Smooth muscle cell (in vitro differentiated cells): ENCODE measurements around the gene CLPTM1. TPM values are rescaled to one million over a fixed set of nuclear protein-coding genes. Genes with fewer than 3 reads are reported as not detected.

Experiments
- DNase-seq: peaks from one replicate; lab custom pipeline; 2025; ENCODE audit not compliant: unreplicated experiment; lab: John Stamatoyannopoulos, UW
- H2AFZ ChIP-seq: fragments of 200-600 bp; sonication (generic); 2 replicates; pipeline ENCODE4 v1.6.0; 2016; ENCODE audit warnings: antibody characterized with exemption, low read depth, mild to moderate bottlenecking
- H3F3A ChIP-seq: fragments of 200-600 bp; sonication (generic); 2 replicates; pipeline ENCODE4 v1.6.0; 2017; ENCODE audit warnings: antibody characterized with exemption, low read depth
- H3K27ac ChIP-seq: fragments of 200-600 bp; sonication (generic); 2 replicates; pipeline ENCODE4 v1.5.1; 2016; ENCODE audit warnings: low read depth, mild to moderate bottlenecking
- H3K27me3 ChIP-seq: fragments of 200-600 bp; sonication (generic); 2 replicates; pipeline ENCODE4 v1.6.1; 2016; ENCODE audit warnings: low read depth, mild to moderate bottlenecking
- H3K36me3 ChIP-seq: fragments of 200-600 bp; sonication (generic); 2 replicates; pipeline ENCODE4 v1.5.1; 2016; ENCODE audit warnings: low read depth
- H3K4me1 ChIP-seq: fragments of 200-600 bp; sonication (generic); 2 replicates; pipeline ENCODE4 v1.5.1; 2016; ENCODE audit warnings: low read depth
- H3K4me2 ChIP-seq: fragments of 200-600 bp; sonication (generic); 2 replicates; pipeline ENCODE4 v1.6.0; 2016; ENCODE audit warnings: mild to moderate bottlenecking
- H3K4me3 ChIP-seq: fragments of 200-600 bp; sonication (generic); 2 replicates; pipeline ENCODE4 v1.5.1; 2016; ENCODE audit warnings: mild to moderate bottlenecking
- H3K79me2 ChIP-seq: fragments of 200-600 bp; sonication (generic); 2 replicates; pipeline ENCODE4 v1.6.0; 2016; ENCODE audit warnings: low read depth, mild to moderate bottlenecking
- H3K9ac ChIP-seq: fragments of 200-600 bp; sonication (generic); 2 replicates; pipeline ENCODE4 v1.6.0; 2016; ENCODE audit warnings: low read depth
- H3K9me3 ChIP-seq: fragments of 200-600 bp; sonication (generic); replicated peaks from 2 replicates; pipeline ENCODE4 v1.5.1; 2016; ENCODE audit warnings: low read depth
- H4K20me1 ChIP-seq: fragments of 200-600 bp; sonication (generic); 2 replicates; pipeline ENCODE4 v1.6.0; 2016; ENCODE audit warnings: low read depth
- WGBS: methylation state at CpG from one replicate; pipeline ENCODE4 v1.1.7; 2016; ENCODE audit warnings: low lambda C conversion rate; 5-methylcytosine and 5-hydroxymethylcytosine counted together
- polyA plus RNA-seq: library from polyadenylated mRNA; unstranded; fragments of >200 nt; fragmentation: Nextera tagmentation; extraction: Ambion mirVana; gene quantifications from 2 replicates; pipeline ENCODE4 v1.2.1, GENCODE V29; 2016
- total RNA-seq: library from RNA; depleted of rRNA; stranded (reverse); fragments of >200 nt; gene quantifications from 2 replicates; pipeline ENCODE4 v1.2.3, GENCODE V29; 2014
- TF ChIP-seq, protein P1 (sequence below): fragments of 200-600 bp; sonication (generic); IDR thresholded peaks from 2 replicates; pipeline ENCODE4 v1.5.1; 2017; ENCODE audit warnings: borderline replicate concordance, mild to moderate bottlenecking, antibody characterized with exemption; ENCODE audit not compliant: insufficient read depth, poor library complexity, severe bottlenecking

The CLPTM1 gene
- total and polyA plus RNA-seq, 2 experiments from 2014 or later, result 41.9 to 62.1 TPM

DNA sequence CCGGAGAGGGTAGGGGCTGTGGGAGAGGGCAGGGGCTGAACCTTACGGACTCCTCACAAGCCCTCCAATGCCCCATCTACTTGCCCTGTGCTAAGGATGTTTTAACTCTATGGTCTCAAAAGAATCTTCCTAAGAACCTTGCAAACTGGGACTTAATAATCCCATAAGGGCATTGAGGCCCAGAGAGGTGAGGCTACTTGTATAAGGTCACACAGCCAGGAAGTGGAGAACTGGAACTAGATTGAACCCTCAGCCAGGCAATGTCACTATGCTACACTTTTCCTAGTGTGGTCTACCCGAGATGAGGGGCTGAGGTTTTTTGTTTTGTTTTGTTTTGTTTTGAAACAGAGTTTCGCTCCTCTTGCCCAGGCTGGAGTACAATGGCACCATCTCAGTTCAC lies 23.6 kb upstream of the CLPTM1 start:
- DNase-seq, result no peak
- TF ChIP-seq, protein P1, sequence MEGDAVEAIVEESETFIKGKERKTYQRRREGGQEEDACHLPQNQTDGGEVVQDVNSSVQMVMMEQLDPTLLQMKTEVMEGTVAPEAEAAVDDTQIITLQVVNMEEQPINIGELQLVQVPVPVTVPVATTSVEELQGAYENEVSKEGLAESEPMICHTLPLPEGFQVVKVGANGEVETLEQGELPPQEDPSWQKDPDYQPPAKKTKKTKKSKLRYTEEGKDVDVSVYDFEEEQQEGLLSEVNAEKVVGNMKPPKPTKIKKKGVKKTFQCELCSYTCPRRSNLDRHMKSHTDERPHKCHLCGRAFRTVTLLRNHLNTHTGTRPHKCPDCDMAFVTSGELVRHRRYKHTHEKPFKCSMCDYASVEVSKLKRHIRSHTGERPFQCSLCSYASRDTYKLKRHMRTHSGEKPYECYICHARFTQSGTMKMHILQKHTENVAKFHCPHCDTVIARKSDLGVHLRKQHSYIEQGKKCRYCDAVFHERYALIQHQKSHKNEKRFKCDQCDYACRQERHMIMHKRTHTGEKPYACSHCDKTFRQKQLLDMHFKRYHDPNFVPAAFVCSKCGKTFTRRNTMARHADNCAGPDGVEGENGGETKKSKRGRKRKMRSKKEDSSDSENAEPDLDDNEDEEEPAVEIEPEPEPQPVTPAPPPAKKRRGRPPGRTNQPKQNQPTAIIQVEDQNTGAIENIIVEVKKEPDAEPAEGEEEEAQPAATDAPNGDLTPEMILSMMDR, result no peak
- Histone ChIP-seq H3K79me2 (no peaks in the 10 kb centered on the region), H3K36me3 (no peaks in the 10 kb centered on the region), H3K9ac (no peak overlapping the region), H2AFZ (no peak overlapping the region), H3F3A (no peaks in the 10 kb centered on the region), H3K4me2 (no peak overlapping the region), H3K4me1 (no peaks in the 10 kb centered on the region), H4K20me1 (no peaks in the 10 kb centered on the region), H3K9me3 (no peaks in the 10 kb centered on the region), H3K27ac (no peak overlapping the region), H3K27me3 (no peaks in the 10 kb centered on the region), H3K4me3 (no peak overlapping the region)
- WGBS, result 86% methylated on average over 4 of the region's 4 CpGs

DNA sequence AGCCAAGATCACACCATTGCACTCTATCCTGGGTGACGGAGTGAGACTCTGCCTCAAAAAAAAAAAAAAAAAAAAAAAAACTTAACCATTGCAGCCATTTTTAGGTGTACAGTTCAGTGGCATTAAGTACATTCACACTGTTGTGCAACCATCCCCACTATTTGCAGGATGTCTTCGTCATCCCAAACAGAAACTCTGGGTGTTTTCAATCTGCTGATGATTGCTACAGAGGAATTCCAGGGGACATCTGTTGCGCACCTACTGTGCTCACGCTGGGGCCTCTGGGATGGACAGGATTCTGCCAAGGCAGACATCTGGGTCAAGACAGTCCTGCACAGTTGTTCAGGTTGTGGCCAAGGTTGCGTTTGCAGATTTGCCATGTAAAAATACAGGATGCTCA lies 15.5 kb upstream of the CLPTM1 start:
- H3K4me2 ChIP-seq, result no peak overlapping the region
- no peak overlapping the region for H3K27ac ChIP-seq
- TF ChIP-seq, protein P1, result no peak
- 72% methylated on average over 5 of the region's 5 CpGs for WGBS
- no peak overlapping the region for H2AFZ ChIP-seq
- no peak overlapping the region for H3K9ac ChIP-seq
- H4K20me1 ChIP-seq, result no peaks in the 10 kb centered on the region
- H3K27me3 ChIP-seq, result no peaks in the 10 kb centered on the region
- no peak for DNase-seq
- H3K36me3 ChIP-seq, result no peaks in the 10 kb centered on the region
- H3F3A ChIP-seq, result no peaks in the 10 kb centered on the region
- H3K4me3 ChIP-seq, result no peak overlapping the region
- no peaks in the 10 kb centered on the region for H3K79me2 ChIP-seq
- H3K9me3 ChIP-seq, result no peaks in the 10 kb centered on the region
- H3K4me1 ChIP-seq, result no peaks in the 10 kb centered on the region

DNA sequence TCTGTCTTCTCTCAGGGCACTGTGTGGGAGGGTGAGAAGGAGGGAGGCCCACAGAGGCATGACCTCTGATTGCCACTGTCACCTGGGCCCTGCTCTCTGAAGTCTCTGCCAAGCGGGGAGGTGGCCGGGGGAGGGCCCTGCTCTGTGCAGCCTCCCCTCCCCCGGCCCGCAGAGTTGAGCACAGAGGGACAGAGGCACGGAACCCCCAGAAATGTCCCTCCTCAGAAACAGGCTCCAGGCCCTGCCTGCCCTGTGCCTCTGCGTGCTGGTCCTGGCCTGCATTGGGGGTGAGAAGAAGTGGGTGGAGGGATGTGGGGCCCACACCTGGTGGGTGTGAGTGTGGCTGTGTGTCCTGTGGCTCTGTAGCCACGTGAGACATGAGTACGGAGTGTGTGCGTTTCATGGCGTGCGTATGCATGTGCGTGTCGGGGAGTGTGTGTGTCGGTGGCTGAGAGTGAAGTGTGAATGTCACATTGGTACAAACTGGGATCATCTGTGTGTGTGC lies 13.1 kb upstream of the CLPTM1 start, which contains the start of gene APOC4:
Gene APOC4 (plus strand): TSS at position 171 of the 505 bp plus-strand sequence. CDS start 41 bp downstream, at position 212.
- Histone ChIP-seq H4K20me1 (no peaks in the 10 kb centered on the region), H2AFZ (no peak within 1 kb of the TSS), H3K4me2 (no peak within 1 kb of the TSS), H3K9me3 (no peaks in the 10 kb centered on the region), H3F3A (no peaks in the 10 kb centered on the region), H3K4me1 (no peaks in the 10 kb centered on the region), H3K27ac (no peak within 1 kb of the TSS), H3K27me3 (no peaks in the 10 kb centered on the region), H3K36me3 (no peaks in the 10 kb centered on the region), H3K9ac (no peak within 1 kb of the TSS), H3K4me3 (no peak within 1 kb of the TSS), H3K79me2 (no peaks in the 10 kb centered on the region)
- no peak for DNase-seq
- TF ChIP-seq, protein P1, result no peak
- 95% methylated on average over 13 of the region's 14 CpGs for WGBS

DNA sequence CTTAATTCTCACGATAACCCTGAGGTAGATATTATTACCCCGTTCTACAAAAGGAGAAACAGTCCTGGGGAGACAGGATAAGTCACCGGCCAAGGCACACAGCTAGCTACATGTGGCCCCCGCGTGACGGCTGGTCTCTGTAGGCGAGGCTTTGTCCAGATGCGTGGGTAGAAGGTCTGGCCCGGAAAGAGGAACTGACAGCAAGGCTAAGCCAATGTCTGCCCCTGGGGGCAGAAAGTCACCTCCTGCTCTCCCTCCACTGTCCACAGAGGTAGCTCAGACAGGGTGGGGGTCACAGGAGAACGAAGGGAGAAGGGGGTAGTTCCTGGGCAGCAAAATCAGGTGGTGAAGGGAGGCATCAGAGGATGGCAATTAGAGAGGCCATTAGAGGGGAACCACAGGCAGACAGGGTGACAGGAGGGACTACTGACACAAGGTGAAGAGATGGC lies 11.4 kb upstream of the CLPTM1 start:
- Histone ChIP-seq H3K4me3 (no peak overlapping the region), H3K27me3 (no peaks in the 10 kb centered on the region), H3K27ac (no peak overlapping the region), H3K4me2 (no peak overlapping the region), H3K79me2 (no peaks in the 10 kb centered on the region), H3K9me3 (no peaks in the 10 kb centered on the region), H3K36me3 (no peaks in the 10 kb centered on the region), H2AFZ (no peak overlapping the region), H3K4me1 (no peaks in the 10 kb centered on the region), H3F3A (no peaks in the 10 kb centered on the region), H4K20me1 (no peaks in the 10 kb centered on the region), H3K9ac (no peak overlapping the region)
- no peak for DNase-seq
- TF ChIP-seq, protein P1, result no peak
- WGBS, result 54% methylated on average over 10 of the region's 10 CpGs
